Measurements from ENCODE around the gene TMEM94.

The TMEM94 gene

GRCh38 chr17:75521290-75521689, 64.9 kb downstream of the TMEM94 start:
- no peak for TF ChIP-seq CTCF (IDR thresholded peaks at IDR 0.05; ENCODE audit: low read depth, low read length)
- Histone ChIP-seq H3K9me3 (no peaks in the 10 kb centered on the region), H3K36me3 (peaks cover 7% of the 10 kb centered on the region)

GRCh38 chr17:75521951-75522727, 65.7 kb downstream of the TMEM94 start:
- Histone ChIP-seq H3K36me3 (peaks cover 7% of the 10 kb centered on the region), H3K4me1 (no peaks in the 10 kb centered on the region), H3K4me3 (ENCODE audit: low read depth, low read length) (no peak overlapping the region), H3K27me3 (peaks cover 13% of the 10 kb centered on the region), H3K9me3 (no peaks in the 10 kb centered on the region)
- DNase-seq = no peak
- no peak for TF ChIP-seq CTCF (IDR thresholded peaks at IDR 0.05; ENCODE audit: low read depth, low read length)

More at GRCh38 chr17:75521290-75521689, 64.9 kb downstream of the TMEM94 start:
- no peak overlapping the region for H3K4me3 ChIP-seq (ENCODE audit: low read depth, low read length)
- DNase-seq = no peak
- H3K4me1 ChIP-seq = no peaks in the 10 kb centered on the region
- H3K27me3 ChIP-seq = peaks cover 7% of the 10 kb centered on the region

GRCh38 chr17:75523647-75524046, 67.2 kb downstream of the TMEM94 start:
- Histone ChIP-seq H3K36me3 (peaks cover 7% of the 10 kb centered on the region), H3K4me1 (no peaks in the 10 kb centered on the region), H3K27me3 (peaks cover 13% of the 10 kb centered on the region), H3K9me3 (no peaks in the 10 kb centered on the region), H3K4me3 (ENCODE audit: low read depth, low read length) (no peak overlapping the region)
- no peak for TF ChIP-seq CTCF (IDR thresholded peaks at IDR 0.05; ENCODE audit: low read depth, low read length)
- no peak for DNase-seq

DNA sequence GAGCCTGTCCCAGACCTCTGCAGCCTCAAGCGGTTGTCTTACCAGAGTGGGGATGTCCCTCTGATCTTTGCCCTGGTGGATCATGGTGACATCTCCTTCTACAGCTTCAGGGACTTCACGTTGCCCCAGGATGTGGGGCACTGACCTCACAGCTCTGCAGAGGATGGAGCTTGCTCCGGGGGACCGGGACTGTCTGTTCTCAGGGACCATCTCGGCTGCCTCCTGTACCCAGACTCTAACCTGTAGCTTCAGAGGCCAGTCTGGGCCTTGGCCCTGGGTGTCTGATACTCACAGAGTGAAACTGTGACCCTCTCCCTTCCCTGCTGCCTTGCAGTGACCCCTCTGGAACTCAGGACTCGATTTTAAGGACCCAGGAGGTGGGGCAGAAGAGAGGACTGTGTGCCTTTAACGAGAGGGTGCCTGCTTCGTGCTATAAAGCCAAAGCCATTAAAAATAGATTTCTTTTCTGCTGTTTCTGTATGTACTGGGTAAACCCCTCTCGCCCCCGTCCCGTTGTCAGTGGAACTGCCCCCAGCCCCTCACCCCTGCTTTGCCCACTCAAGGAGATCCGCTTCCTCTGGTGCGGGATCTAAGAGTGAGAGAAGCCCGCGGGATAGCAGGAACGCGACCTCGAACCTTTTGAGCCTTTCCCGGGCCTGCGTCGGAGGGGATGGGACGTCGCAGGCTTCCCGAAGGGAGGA, 68.0 kb downstream of the TMEM94 start:
- DNase-seq = no peak
- Histone ChIP-seq H3K4me3 (ENCODE audit: low read depth, low read length) (peak overlapping the region; percentile 65), H3K36me3 (peaks cover 3% of the 10 kb centered on the region; the same call in 1 of the 2 replicates), H3K27me3 (peaks cover 13% of the 10 kb centered on the region), H3K4me1 (no peaks in the 10 kb centered on the region), H3K9me3 (no peaks in the 10 kb centered on the region)
- TF ChIP-seq CTCF (IDR thresholded peaks at IDR 0.05; ENCODE audit: low read depth, low read length) = no peak

DNA sequence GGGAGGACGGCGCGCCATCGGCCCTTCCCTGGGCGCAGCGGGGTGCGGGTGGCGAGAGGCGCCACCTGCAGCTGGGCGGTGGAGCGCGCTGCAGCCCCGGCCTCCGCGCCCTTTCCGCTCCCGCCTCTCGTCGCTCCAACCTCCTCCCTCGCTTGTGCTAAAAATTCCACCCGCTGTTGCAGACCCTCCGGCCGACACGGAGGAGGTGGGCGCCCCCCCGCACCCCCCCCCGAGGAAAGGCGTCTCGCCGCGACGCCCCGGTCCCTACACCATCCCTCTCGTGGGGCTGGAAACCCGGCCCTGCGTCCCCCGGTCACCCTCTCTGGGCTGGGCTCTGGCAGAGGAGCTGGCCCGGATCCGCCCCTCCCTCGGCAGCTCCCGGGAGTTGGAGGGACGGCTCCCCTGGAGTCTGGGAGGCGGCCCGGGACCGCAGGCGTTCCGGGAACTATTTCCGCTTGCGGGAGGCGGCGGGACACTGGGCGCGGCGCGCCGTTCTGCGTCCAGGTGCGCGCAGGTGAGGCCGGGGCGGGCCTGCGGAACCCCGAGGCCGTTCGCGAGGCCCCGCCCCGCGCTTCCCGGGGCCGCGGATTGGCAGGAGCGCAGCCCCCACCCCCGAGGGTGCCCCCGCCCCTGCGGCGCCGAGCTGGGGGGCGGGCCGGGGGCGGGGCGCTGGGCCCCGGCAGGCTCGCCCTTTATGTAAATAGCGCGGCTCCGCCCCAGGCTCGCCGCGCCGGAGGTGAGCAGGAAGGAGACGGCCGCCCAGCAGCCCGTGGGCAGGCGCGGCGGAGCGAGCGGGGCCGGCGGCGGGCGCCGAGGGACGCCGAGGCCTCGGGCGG, 68.8 kb downstream of the TMEM94 start, which contains the start of gene LLGL2:
LLGL2 (plus strand) TSS at position 728 of the 836 bp plus-strand sequence. CDS start 17,730 bp downstream, outside the sequence.
- Histone ChIP-seq H3K36me3 (no peaks in the 10 kb centered on the region), H3K27me3 (peaks cover 13% of the 10 kb centered on the region), H3K4me1 (no peaks in the 10 kb centered on the region), H3K4me3 (ENCODE audit: low read depth, low read length) (peak within 1 kb of the TSS; percentile 65), H3K9me3 (no peaks in the 10 kb centered on the region)
- peak; percentile 38 for TF ChIP-seq CTCF (IDR thresholded peaks at IDR 0.05; ENCODE audit: low read depth, low read length)
- DNase-seq = peak; percentile 87

All from BE2C (cell line).